Mesenchymal stem cell (in vitro differentiated cells and primary cell): Measurements from ENCODE around the gene GBX2.

ENCODE experiments used
- DNase-seq: peaks from one replicate; pipeline ENCODE4 v3.0.0-alpha.2; 2013
- H2AFZ ChIP-seq: one replicate; pipeline ENCODE4 v1.6.1; 2013; ENCODE audit warnings: low read depth, mild to moderate bottlenecking, control low read depth, inconsistent platforms, low read length, moderate library complexity
- H2AK5ac ChIP-seq: 2 replicates; pipeline ENCODE4 v1.6.1; 2013; ENCODE audit warnings: low read length, moderate library complexity, mild to moderate bottlenecking, inconsistent platforms; ENCODE audit not compliant: severe bottlenecking
- H2BK120ac ChIP-seq: one replicate; pipeline ENCODE4 v1.6.1; 2013; ENCODE audit warnings: low read depth, mild to moderate bottlenecking, inconsistent platforms, low read length, moderate library complexity
- H2BK12ac ChIP-seq, 2 experiments: one replicate each; pipeline ENCODE4 v1.6.1; 2013; ENCODE audit warnings: inconsistent platforms in 2 of 2, low read length in 2 of 2, mild to moderate bottlenecking in 2 of 2, moderate library complexity in 2 of 2, control low read depth in 1 of 2
- H2BK15ac ChIP-seq: one replicate; pipeline ENCODE4 v1.6.1; 2013; ENCODE audit warnings: mild to moderate bottlenecking, low read depth, inconsistent platforms; ENCODE audit not compliant: poor library complexity, severe bottlenecking
- H2BK5ac ChIP-seq: 2 replicates; pipeline ENCODE4 v1.6.1; 2013; ENCODE audit warnings: low read depth, mild to moderate bottlenecking, low read length, control low read depth, inconsistent platforms; ENCODE audit not compliant: poor library complexity, severe bottlenecking
- H3K14ac ChIP-seq, 2 experiments: one replicate each; pipeline ENCODE4 v1.6.1; 2013; ENCODE audit warnings: inconsistent platforms in 2 of 2, low read length in 2 of 2, control low read depth in 1 of 2, mild to moderate bottlenecking in 1 of 2, moderate library complexity in 1 of 2
- H3K18ac ChIP-seq, 2 experiments: one replicate each; pipeline ENCODE4 v1.6.1; 2013; ENCODE audit warnings: inconsistent platforms in 2 of 2, low read length in 2 of 2, control low read depth in 1 of 2, low read depth in 1 of 2, mild to moderate bottlenecking in 1 of 2
- H3K23ac ChIP-seq, 2 experiments: one replicate each; pipeline ENCODE4 v1.6.1; 2013; ENCODE audit warnings: inconsistent platforms in 2 of 2, low read length in 2 of 2, mild to moderate bottlenecking in 2 of 2, moderate library complexity in 2 of 2, control low read depth in 1 of 2
- H3K27ac ChIP-seq: 2 replicates; pipeline ENCODE4 v1.5.1; 2013; ENCODE audit warnings: mild to moderate bottlenecking, moderate library complexity, low read length, control low read depth, inconsistent platforms; ENCODE audit not compliant: poor library complexity, severe bottlenecking
- H3K27me3 ChIP-seq, 2 experiments: 2 replicates each; pipeline versions ENCODE4 v1.6.1 to v1.7.0; 2013; ENCODE audit warnings: low read length in 2 of 2, mild to moderate bottlenecking in 2 of 2, moderate library complexity in 2 of 2, control low read depth in 1 of 2, inconsistent platforms in 1 of 2; ENCODE audit not compliant: control insufficient read depth in 1 of 2, insufficient read depth in 1 of 2
- H3K36me3 ChIP-seq, 2 experiments: 2 replicates each; pipeline versions ENCODE4 v1.6.1 to v1.7.0; 2013; ENCODE audit warnings: low read length in 2 of 2, control low read depth in 1 of 2, inconsistent platforms in 1 of 2, low read depth in 1 of 2, mild to moderate bottlenecking in 1 of 2; ENCODE audit not compliant: insufficient read depth in 2 of 2, control insufficient read depth in 1 of 2
- H3K4ac ChIP-seq, 2 experiments: one replicate each; pipeline ENCODE4 v1.6.1; 2013; ENCODE audit warnings: inconsistent platforms in 2 of 2, low read length in 2 of 2, mild to moderate bottlenecking in 2 of 2, moderate library complexity in 2 of 2, control low read depth in 1 of 2, low read depth in 1 of 2
- H3K4me1 ChIP-seq: 2 replicates; pipeline ENCODE4 v1.6.1; 2013; ENCODE audit warnings: low read depth, low read length, control low read depth; ENCODE audit not compliant: control insufficient read depth, insufficient read depth
- H3K4me2 ChIP-seq: 2 replicates; pipeline ENCODE4 v1.6.1; 2013; ENCODE audit warnings: low read length, mild to moderate bottlenecking, inconsistent platforms; ENCODE audit not compliant: poor library complexity, severe bottlenecking
- H3K4me3 ChIP-seq, 2 experiments: 2 replicates each; pipeline versions ENCODE4 v1.5.1 to v1.7.0; 2013; ENCODE audit warnings: low read length in 2 of 2, mild to moderate bottlenecking in 2 of 2, control low read depth in 1 of 2, low read depth in 1 of 2; ENCODE audit not compliant: insufficient read depth in 1 of 2
- H3K79me1 ChIP-seq: replicated peaks from 2 replicates; pipeline ENCODE4 v1.6.1; 2013; ENCODE audit warnings: mild to moderate bottlenecking, control low read depth, low read length, inconsistent platforms; ENCODE audit not compliant: poor library complexity, severe bottlenecking
- H3K9ac ChIP-seq: 2 replicates; pipeline ENCODE4 v1.7.0; 2013; ENCODE audit warnings: mild to moderate bottlenecking, low read length, moderate library complexity
- H3K9me3 ChIP-seq: 2 replicates; pipeline ENCODE4 v1.7.0; 2013; ENCODE audit warnings: mild to moderate bottlenecking, low read length; ENCODE audit not compliant: control insufficient read depth
- H4K8ac ChIP-seq: one replicate; pipeline ENCODE4 v1.6.1; 2013; ENCODE audit warnings: inconsistent platforms, mild to moderate bottlenecking, low read length, moderate library complexity
- H4K91ac ChIP-seq: one replicate; pipeline ENCODE4 v1.6.1; 2013; ENCODE audit warnings: mild to moderate bottlenecking, low read length, inconsistent platforms
- WGBS: methylation state at CpG from one replicate; pipeline ENCODE4 v1.1.7; 2013; ENCODE audit warnings: mixed read lengths; 5-methylcytosine and 5-hydroxymethylcytosine counted together

The GBX2 gene

GRCh38 chr2:236166796-236167296, 1.3 kb downstream of the GBX2 start:
- H3K4me3 ChIP-seq = peak overlapping the region; percentile 69 to 73
- no peak overlapping the region for H3K18ac ChIP-seq
- H3K27me3 ChIP-seq = peaks cover 41 to 91% of the 10 kb centered on the region in 2 experiments
- 4% methylated on average over 24 of the region's 29 CpGs for WGBS
- peak overlapping the region in 1 of 2 experiments; percentile 97 for H3K23ac ChIP-seq
- no peak overlapping the region for H2AFZ ChIP-seq
- H2BK5ac ChIP-seq = no peak overlapping the region
- H3K14ac ChIP-seq = no peak overlapping the region
- no peak overlapping the region for H2BK12ac ChIP-seq
- peak overlapping the region; percentile 96 for H3K4me2 ChIP-seq
- H3K9ac ChIP-seq = no peak overlapping the region
- no peak overlapping the region for H4K8ac ChIP-seq
- no peak overlapping the region for H3K27ac ChIP-seq
- H3K4ac ChIP-seq = no peak overlapping the region
- H4K91ac ChIP-seq = no peak overlapping the region
- DNase-seq = no peak
- H2BK15ac ChIP-seq = no peak overlapping the region
- no peak overlapping the region for H2AK5ac ChIP-seq
- peaks cover 10% of the 10 kb centered on the region for H3K79me1 ChIP-seq
- peaks cover 0 to 4% of the 10 kb centered on the region in 2 experiments for H3K36me3 ChIP-seq
- peaks cover 48% of the 10 kb centered on the region for H3K4me1 ChIP-seq
- H3K9me3 ChIP-seq = no peaks in the 10 kb centered on the region
- H2BK120ac ChIP-seq = no peak overlapping the region

DNA sequence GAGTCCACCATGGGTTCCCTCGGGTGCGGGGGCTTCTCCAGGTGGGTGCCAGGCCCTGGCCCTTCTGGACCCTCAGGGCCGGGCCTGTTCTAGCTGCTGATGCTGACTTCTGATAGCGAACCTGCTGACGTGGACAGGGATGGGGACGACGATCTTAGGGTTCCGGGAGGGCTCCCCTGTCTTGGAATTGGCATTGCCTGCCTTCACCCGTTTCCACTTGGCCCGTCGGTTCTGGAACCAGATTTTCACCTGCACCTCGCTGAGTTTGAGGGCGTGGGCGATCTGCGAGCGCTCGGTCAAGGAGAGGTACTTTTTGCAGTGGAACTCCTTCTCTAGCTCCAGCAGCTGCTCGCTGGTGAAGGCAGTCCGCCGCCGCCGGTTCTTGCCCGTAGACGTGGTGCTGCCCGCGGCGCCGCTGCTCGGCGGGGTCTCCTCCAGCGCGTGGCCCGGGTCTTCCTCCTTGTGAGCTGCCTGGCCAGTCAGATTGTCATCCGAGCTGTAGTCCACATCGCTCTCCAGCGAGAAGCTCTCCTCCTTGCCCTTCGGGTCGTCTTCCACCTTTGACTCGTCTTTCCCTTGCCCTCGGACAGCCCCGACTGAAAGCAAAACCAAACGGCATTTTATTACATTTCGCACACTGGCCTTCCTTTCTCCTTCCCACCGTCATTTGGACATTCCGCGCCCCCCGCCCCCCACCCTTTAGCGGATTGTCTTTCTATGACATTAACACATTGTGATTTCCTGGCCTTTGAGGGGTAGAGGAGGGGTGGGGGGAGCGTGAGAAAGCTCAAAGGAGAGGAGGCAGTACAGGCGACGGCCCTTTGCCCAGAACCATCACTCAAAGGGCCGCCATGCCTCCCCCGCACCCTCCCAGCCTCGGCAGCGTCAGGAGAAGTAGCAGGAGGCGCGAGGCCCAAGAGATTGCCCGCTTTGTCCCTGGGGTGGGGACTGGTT, 2.1 kb downstream of the GBX2 start:
- no peak overlapping the region for H2BK12ac ChIP-seq
- no peak overlapping the region for H2BK5ac ChIP-seq
- WGBS = 27% methylated on average over 46 of the region's 58 CpGs

GRCh38 chr2:236164925-236165841, 3.0 kb downstream of the GBX2 start:
- H3K4me3 ChIP-seq = peak overlapping the region; percentile 57 to 78
- H2BK15ac ChIP-seq = no peak overlapping the region
- no peaks in the 10 kb centered on the region for H3K9me3 ChIP-seq
- no peak overlapping the region for H3K23ac ChIP-seq
- no peak overlapping the region for H2BK12ac ChIP-seq
- H2AFZ ChIP-seq = no peak overlapping the region
- H3K27me3 ChIP-seq = peaks cover 26 to 91% of the 10 kb centered on the region in 2 experiments
- no peak overlapping the region for H3K9ac ChIP-seq
- H3K4me1 ChIP-seq = peaks cover 52% of the 10 kb centered on the region
- WGBS = 71% methylated on average over 12 of the region's 18 CpGs
- no peak overlapping the region for H3K14ac ChIP-seq
- H3K27ac ChIP-seq = no peak overlapping the region
- no peak for DNase-seq
- peak overlapping the region; percentile 98 for H3K4me2 ChIP-seq
- H4K91ac ChIP-seq = no peak overlapping the region
- peaks cover 12% of the 10 kb centered on the region for H3K79me1 ChIP-seq
- peaks cover 0 to 9% of the 10 kb centered on the region in 2 experiments for H3K36me3 ChIP-seq
- H3K18ac ChIP-seq = no peak overlapping the region
- H2AK5ac ChIP-seq = peak overlapping the region; percentile 20
- H2BK5ac ChIP-seq = no peak overlapping the region
- no peak overlapping the region for H3K4ac ChIP-seq
- H2BK120ac ChIP-seq = no peak overlapping the region
- H4K8ac ChIP-seq = no peak overlapping the region

More for the DNA sequence above, 2.1 kb downstream of the GBX2 start:
- Histone ChIP-seq H3K14ac (no peak overlapping the region), H3K27me3 (peaks cover 34 to 91% of the 10 kb centered on the region in 2 experiments), H3K4me1 (peaks cover 50% of the 10 kb centered on the region), H3K18ac (no peak overlapping the region), H2AFZ (no peak overlapping the region), H4K8ac (no peak overlapping the region), H3K27ac (no peak overlapping the region), H4K91ac (no peak overlapping the region), H3K9ac (no peak overlapping the region), H3K4me2 (peak overlapping the region; percentile 96), H3K79me1 (peaks cover 10% of the 10 kb centered on the region), H2AK5ac (no peak overlapping the region), H2BK15ac (no peak overlapping the region), H2BK120ac (no peak overlapping the region), H3K36me3 (peaks cover 0 to 9% of the 10 kb centered on the region in 2 experiments), H3K23ac (peak overlapping the region in 1 of 2 experiments; percentile 34), H3K4ac (no peak overlapping the region), H3K4me3 (peak overlapping the region; percentile 69 to 73), H3K9me3 (no peaks in the 10 kb centered on the region)
- DNase-seq = peak; percentile 17
